Measurements from ENCODE around the gene BCOR. TPM values are rescaled to one million over a fixed set of nuclear protein-coding genes. Genes with fewer than 3 reads are reported as not detected.

BCOR gene
- total RNA-seq, 1 donor from 2014 or later = 74.6 TPM

DNA sequence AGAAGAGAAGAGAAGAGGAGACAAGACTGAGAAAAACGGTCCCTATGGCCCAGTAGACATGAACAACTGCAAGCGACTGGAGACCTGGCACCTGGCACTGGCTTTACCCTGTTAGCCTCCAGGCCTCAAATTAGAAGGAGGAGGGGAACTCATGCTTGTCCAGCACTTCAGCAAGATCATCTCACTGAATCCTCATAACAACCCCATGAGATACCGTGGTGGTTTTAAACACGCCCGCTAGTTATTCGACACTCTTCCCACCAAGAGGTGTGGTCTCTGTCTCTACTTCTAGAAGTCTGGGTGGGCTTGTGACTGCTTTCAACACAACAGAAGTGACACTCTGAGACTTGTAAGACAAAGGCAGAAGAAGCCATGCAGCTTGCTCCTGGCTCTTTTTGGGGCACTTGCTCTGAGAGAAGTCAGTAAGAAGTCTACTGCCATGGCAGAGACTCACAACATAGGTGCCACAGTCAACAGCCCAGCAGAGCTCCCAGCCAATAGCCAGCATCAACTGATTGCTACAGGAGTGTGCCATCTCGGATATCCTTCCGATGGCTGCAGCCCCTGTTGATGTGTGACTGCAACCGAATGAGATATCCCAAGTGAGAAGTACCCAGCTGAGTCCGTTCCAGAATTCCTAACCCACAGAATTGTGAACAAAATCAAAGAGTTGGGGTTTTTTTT, 34.0 kb upstream of the BCOR start:
- Mint-ChIP-seq H3K27ac (no peak overlapping the region), H3K36me3 (ENCODE audit: low read depth) (peaks cover 4% of the 10 kb centered on the region), H3K4me1 (ENCODE audit: low read depth) (peaks cover 6% of the 10 kb centered on the region), H3K9me3 (no peaks in the 10 kb centered on the region), H3K27me3 (ENCODE audit: low read depth) (no peaks in the 10 kb centered on the region), H3K4me3 (ENCODE audit: low read depth) (no peak overlapping the region)
- no peak for DNase-seq (ENCODE audit: low spot score)
- intact Hi-C loops (cut with micrococcal nuclease) = no loop called here

- Mint-ChIP-seq H3K4me3 (ENCODE audit: low read depth) (no peak overlapping the region), H3K27ac (no peak overlapping the region), H3K27me3 (ENCODE audit: low read depth) (no peaks in the 10 kb centered on the region), H3K36me3 (ENCODE audit: low read depth) (peaks cover 4% of the 10 kb centered on the region), H3K9me3 (no peaks in the 10 kb centered on the region), H3K4me1 (ENCODE audit: low read depth) (peaks cover 8% of the 10 kb centered on the region)
- no peak for DNase-seq (ENCODE audit: low spot score)
- intact Hi-C loops (cut with micrococcal nuclease) = no loop called here
Observed at GRCh38 chrX:40130207-40130606, 32.4 kb upstream of the BCOR start.

GRCh38 chrX:40127052-40127451, 29.3 kb upstream of the BCOR start:
- Mint-ChIP-seq H3K36me3 (ENCODE audit: low read depth) (peaks cover 4% of the 10 kb centered on the region), H3K4me3 (ENCODE audit: low read depth) (no peak overlapping the region), H3K4me1 (ENCODE audit: low read depth) (peaks cover 8% of the 10 kb centered on the region), H3K27ac (peak overlapping the region; percentile 83), H3K27me3 (ENCODE audit: low read depth) (no peaks in the 10 kb centered on the region), H3K9me3 (no peaks in the 10 kb centered on the region)
- intact Hi-C loops (cut with micrococcal nuclease) = no loop called here
- peak; percentile 23 for DNase-seq (ENCODE audit: low spot score)

GRCh38 chrX:40122487-40122886, 24.7 kb upstream of the BCOR start:
- H3K36me3 Mint-ChIP-seq (ENCODE audit: low read depth) = peaks cover 4% of the 10 kb centered on the region
- no peaks in the 10 kb centered on the region for H3K9me3 Mint-ChIP-seq
- no peak overlapping the region for H3K27ac Mint-ChIP-seq
- intact Hi-C loops (cut with micrococcal nuclease) = no loop called here
- H3K4me1 Mint-ChIP-seq (ENCODE audit: low read depth) = peaks cover 10% of the 10 kb centered on the region
- no peak overlapping the region for H3K4me3 Mint-ChIP-seq (ENCODE audit: low read depth)
- H3K27me3 Mint-ChIP-seq (ENCODE audit: low read depth) = no peaks in the 10 kb centered on the region
- no peak for DNase-seq (ENCODE audit: low spot score)

DNA sequence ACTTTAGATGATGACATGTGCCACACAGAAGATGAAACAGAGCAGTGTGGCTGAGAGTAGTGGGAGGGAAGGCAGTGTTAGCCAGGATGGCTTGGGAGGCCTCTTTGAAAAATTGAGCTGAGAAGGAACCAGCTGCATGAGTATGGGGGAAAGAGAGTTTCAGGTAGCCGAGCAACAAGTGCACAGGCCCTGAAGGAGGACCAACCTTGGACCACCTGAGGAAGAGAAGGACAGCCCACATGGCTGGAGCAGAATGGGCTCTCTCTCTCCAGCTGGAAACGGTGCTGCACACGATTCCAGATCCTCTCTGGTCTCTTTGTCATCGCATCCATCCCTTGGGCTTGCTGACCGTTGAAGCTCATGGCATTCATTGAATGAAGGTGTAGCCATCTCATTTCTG, 23.9 kb upstream of the BCOR start:
- no peak overlapping the region for H3K27ac Mint-ChIP-seq
- intact Hi-C loops (cut with micrococcal nuclease) = no loop called here
- peaks cover 2% of the 10 kb centered on the region for H3K4me1 Mint-ChIP-seq (ENCODE audit: low read depth)
- no peaks in the 10 kb centered on the region for H3K9me3 Mint-ChIP-seq
- no peaks in the 10 kb centered on the region for H3K36me3 Mint-ChIP-seq (ENCODE audit: low read depth)
- no peaks in the 10 kb centered on the region for H3K27me3 Mint-ChIP-seq (ENCODE audit: low read depth)
- no peak for DNase-seq (ENCODE audit: low spot score)
- H3K4me3 Mint-ChIP-seq (ENCODE audit: low read depth) = no peak overlapping the region

- Mint-ChIP-seq H3K27me3 (ENCODE audit: low read depth) (no peaks in the 10 kb centered on the region), H3K36me3 (ENCODE audit: low read depth) (no peaks in the 10 kb centered on the region), H3K4me1 (ENCODE audit: low read depth) (peaks cover 2% of the 10 kb centered on the region), H3K4me3 (ENCODE audit: low read depth) (no peak overlapping the region), H3K27ac (no peak overlapping the region), H3K9me3 (no peaks in the 10 kb centered on the region)
- intact Hi-C loops (cut with micrococcal nuclease) = no loop called here
- no peak for DNase-seq (ENCODE audit: low spot score)
Observed at GRCh38 chrX:40120838-40121580, 23.3 kb upstream of the BCOR start.

GRCh38 chrX:40117715-40118285, 20.0 kb upstream of the BCOR start:
- Mint-ChIP-seq H3K9me3 (no peaks in the 10 kb centered on the region), H3K27ac (no peak overlapping the region), H3K4me1 (ENCODE audit: low read depth) (peaks cover 2% of the 10 kb centered on the region), H3K4me3 (ENCODE audit: low read depth) (no peak overlapping the region), H3K27me3 (ENCODE audit: low read depth) (no peaks in the 10 kb centered on the region), H3K36me3 (ENCODE audit: low read depth) (no peaks in the 10 kb centered on the region)
- intact Hi-C loops (cut with micrococcal nuclease) = no loop called here
- no peak for DNase-seq (ENCODE audit: low spot score)

DNA sequence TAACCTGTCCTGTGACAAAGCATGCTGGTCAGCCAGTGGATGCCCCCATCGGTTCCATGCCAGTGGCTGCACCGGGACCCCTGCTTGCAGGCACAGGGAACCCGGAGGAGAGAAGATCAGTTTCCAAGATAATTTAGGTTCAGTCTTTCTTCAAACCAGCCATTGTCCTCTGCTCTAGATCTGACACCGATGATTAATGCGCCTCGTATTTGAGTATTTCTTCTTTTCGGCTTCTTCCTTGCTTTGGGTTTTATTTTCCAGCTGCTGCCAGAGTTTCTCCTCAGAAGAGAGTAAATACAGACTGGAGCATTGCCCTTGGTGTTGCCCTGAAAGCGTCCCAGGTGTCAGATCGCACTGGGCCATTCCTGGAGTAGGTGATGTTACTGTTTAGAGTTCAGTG, 19.2 kb upstream of the BCOR start:
- no peak overlapping the region for H3K4me3 Mint-ChIP-seq (ENCODE audit: low read depth)
- no peaks in the 10 kb centered on the region for H3K9me3 Mint-ChIP-seq
- H3K27me3 Mint-ChIP-seq (ENCODE audit: low read depth) = no peaks in the 10 kb centered on the region
- peaks cover 4% of the 10 kb centered on the region for H3K4me1 Mint-ChIP-seq (ENCODE audit: low read depth)
- no peaks in the 10 kb centered on the region for H3K36me3 Mint-ChIP-seq (ENCODE audit: low read depth)
- no peak for DNase-seq (ENCODE audit: low spot score)
- H3K27ac Mint-ChIP-seq = no peak overlapping the region
- intact Hi-C loops (cut with micrococcal nuclease) = no loop called here

DNA sequence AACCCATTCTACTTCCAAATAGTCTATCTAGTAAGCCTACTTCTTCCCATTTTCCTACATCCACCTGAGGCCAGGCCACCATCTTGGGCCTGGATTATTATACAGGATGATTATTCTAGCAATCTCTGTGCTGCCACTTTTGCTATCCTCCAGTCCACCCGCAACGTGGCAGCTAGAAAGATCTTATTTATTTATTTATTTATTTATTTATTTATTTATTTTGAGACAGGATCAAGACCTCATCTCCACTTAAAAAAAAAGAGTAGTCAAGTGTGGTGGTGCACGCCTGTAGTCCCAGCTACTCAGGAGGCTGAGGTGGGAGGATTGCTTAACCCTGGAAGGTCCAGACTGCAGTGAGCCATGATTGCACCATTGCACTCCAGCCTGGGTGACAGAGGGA, 15.2 kb upstream of the BCOR start:
- intact Hi-C loops (cut with micrococcal nuclease) = no loop called here
- no peaks in the 10 kb centered on the region for H3K36me3 Mint-ChIP-seq (ENCODE audit: low read depth)

DNA sequence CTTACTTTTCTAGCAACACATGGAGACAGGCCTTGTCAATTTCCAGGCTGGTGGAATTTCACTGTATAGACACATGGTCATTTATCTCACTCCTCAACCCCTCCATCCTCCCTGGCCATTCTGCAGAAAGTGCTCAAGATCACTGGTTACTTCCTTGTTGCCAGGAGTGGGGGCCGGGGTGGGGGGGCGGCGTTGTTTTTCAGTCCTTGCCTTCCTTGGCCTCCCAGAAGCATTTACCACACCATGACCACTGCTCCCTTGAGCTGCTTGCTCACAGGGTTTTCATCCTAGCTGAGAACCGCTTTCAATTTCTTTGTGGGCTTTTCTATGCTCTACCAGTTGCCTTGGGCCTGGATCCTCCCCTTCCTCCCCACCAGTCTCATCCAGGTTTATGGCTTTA, 14.1 kb upstream of the BCOR start:
- Mint-ChIP-seq H3K9me3 (no peaks in the 10 kb centered on the region), H3K27ac (no peak overlapping the region), H3K36me3 (ENCODE audit: low read depth) (no peaks in the 10 kb centered on the region), H3K4me3 (ENCODE audit: low read depth) (no peak overlapping the region), H3K27me3 (ENCODE audit: low read depth) (peaks cover 3% of the 10 kb centered on the region), H3K4me1 (ENCODE audit: low read depth) (peaks cover 14% of the 10 kb centered on the region)
- intact Hi-C loops (cut with micrococcal nuclease) = no loop called here
- no peak for DNase-seq (ENCODE audit: low spot score)

More for the DNA sequence above, 15.2 kb upstream of the BCOR start:
- H3K27ac Mint-ChIP-seq = no peak overlapping the region
- no peak for DNase-seq (ENCODE audit: low spot score)
- H3K27me3 Mint-ChIP-seq (ENCODE audit: low read depth) = peaks cover 3% of the 10 kb centered on the region
- H3K9me3 Mint-ChIP-seq = no peaks in the 10 kb centered on the region
- H3K4me1 Mint-ChIP-seq (ENCODE audit: low read depth) = peaks cover 10% of the 10 kb centered on the region
- H3K4me3 Mint-ChIP-seq (ENCODE audit: low read depth) = no peak overlapping the region

DNA sequence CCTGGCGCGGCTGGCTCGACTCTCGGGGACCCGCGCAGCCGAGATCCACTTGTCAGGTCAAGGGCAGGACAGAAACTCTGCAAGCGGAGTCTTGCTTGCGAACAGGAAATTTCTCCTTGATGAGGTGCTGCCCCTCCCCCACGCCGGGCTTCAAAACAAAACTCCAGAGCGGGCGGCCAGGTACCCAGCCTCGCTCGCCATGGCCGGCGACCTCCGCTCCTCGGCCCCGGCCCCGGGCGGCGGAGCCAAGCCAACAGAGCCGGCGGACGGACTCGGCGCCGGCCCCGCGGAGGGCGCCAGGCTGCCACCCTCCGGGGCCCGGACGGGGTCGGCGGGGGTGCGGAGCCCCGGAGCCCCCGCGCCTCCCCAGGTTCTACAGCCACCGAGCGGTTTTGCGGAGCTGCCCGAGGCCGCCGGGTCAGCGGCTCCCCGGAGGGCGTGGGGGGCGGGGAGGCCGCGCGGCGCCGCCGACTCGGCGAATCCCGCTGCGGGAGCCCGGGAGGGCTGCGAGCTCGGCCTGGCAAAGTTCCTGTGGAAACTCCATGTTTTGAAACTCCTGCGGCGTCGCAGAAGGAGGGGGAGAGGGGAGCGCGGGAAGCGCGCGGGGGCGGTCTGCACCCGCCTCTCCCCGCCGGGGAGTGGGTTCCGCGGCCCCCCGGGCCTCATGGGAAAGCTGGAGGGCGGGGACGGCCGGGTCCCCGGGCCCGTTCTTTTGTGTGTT, 11.7 kb upstream of the BCOR start:
- Mint-ChIP-seq H3K36me3 (ENCODE audit: low read depth) (no peaks in the 10 kb centered on the region), H3K27ac (no peak overlapping the region), H3K4me3 (ENCODE audit: low read depth) (no peak overlapping the region), H3K9me3 (no peaks in the 10 kb centered on the region), H3K4me1 (ENCODE audit: low read depth) (peaks cover 16% of the 10 kb centered on the region), H3K27me3 (ENCODE audit: low read depth) (peaks cover 3% of the 10 kb centered on the region)
- intact Hi-C loops (cut with micrococcal nuclease) = no loop called here
- DNase-seq (ENCODE audit: low spot score) = no peak

GRCh38 chrX:40108959-40109287, 11.2 kb upstream of the BCOR start:
- Mint-ChIP-seq H3K4me3 (ENCODE audit: low read depth) (no peak overlapping the region), H3K4me1 (ENCODE audit: low read depth) (peaks cover 16% of the 10 kb centered on the region), H3K27me3 (ENCODE audit: low read depth) (peaks cover 3% of the 10 kb centered on the region), H3K27ac (no peak overlapping the region), H3K9me3 (no peaks in the 10 kb centered on the region), H3K36me3 (ENCODE audit: low read depth) (no peaks in the 10 kb centered on the region)
- DNase-seq (ENCODE audit: low spot score) = peak; percentile 51
- intact Hi-C loops (cut with micrococcal nuclease) = no loop called here

Data from activated T-helper 2 cell treated with anti-CD3 and anti-CD28 coated beads, Interferon-gamma antibody, Interleukin-2, Interleukin-4, amounts not matched to agents 10 μg/mL and 5 μg/mL and 100 μg/mL, durations not matched to agents 14 hours and 24 hours and 36 hours (primary cell).